LNCAP (cell line): ENCODE data around the gene YWHAE.

ENCODE experiments used
- CTCF ChIP-seq: fragments of 450-650 bp; IDR thresholded peaks from 2 replicates; pipeline ENCODE4 v1.5.1; 2017; ENCODE audit warnings: mild to moderate bottlenecking

YWHAE gene

GRCh38 chr17:1379208-1379929, 20.7 kb downstream of the YWHAE start:
- no peak for TF ChIP-seq CTCF

- no peak for TF ChIP-seq CTCF
These were observed 22.7 kb downstream of the YWHAE start for GRCh38 chr17:1377334-1377733.

- no peak for TF ChIP-seq CTCF
These were observed 24.0 kb downstream of the YWHAE start for GRCh38 chr17:1376061-1376460.

- no peak for TF ChIP-seq CTCF
These were observed 24.4 kb downstream of the YWHAE start for GRCh38 chr17:1375615-1376014.

GRCh38 chr17:1374431-1375177, 25.4 kb downstream of the YWHAE start:
- TF ChIP-seq CTCF, result no peak

- no peak for TF ChIP-seq CTCF
These were observed 26.2 kb downstream of the YWHAE start for GRCh38 chr17:1373707-1374237.

GRCh38 chr17:1372618-1373017, 27.4 kb downstream of the YWHAE start:
- TF ChIP-seq CTCF, result no peak
